ENCODE results near the gene HAUS5.

HAUS5 gene

DNA sequence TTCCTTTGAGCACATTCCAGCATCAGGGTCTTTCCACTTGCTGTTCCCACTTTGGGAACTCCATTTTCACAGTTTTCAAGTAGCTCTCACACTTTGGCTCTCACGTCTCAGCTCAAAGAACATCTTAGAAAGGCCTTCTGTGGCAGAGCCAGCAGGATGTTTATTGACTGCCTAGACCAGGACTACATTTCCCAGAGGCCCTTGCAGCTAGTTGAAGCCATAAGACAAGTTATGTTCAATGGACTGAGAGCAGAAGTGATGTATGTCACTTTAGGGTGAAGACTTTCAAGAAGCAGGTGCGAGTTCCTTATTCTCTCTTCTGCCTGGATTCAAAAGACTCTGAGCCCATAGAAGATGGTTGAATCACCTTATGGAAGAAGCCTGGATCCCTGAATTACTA, 4.3 kb upstream of the HAUS5 start:
- DNase-seq: no peak

DNA sequence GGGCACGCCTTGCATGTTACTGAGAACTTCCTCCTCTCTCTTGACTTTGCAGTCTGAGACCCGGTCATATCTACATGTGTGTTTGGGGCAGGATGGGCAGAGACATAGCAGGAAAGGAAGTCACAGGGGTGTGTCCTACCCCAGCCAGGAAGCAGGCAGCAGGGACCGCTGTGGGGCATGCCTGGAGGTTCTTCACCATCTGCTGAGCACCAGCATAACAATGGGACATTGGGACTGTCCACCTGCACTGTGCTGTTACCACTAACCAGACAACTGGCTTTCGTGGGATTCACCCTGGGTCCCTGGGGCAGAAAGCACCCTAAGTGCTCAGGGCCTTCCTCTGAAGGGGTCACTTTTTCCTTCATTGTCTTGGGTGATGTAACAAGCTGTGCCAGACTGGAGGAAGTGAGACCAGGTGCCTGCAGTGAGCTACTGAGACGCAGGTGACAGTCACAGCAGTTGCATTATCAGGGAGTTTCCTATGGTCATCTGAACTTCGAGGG, 2.6 kb upstream of the HAUS5 start:
- DNase-seq: no peak

DNA sequence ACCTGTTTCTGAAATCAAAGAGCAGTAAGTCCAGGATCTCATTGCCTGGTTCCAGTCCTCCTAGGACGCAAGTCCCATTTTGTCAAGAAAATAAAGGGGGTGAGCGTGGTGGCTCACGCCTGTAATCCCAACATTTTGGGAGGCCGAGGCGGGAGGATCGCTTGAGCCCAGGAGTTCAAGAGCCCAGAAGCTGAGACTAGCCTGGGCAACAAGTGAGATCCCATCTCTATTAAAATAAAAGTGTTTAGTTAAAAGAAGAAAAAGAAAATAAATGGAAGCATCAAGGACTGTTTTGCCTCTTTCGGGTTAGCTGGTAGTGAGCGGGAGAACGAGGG, 344 bp upstream of the HAUS5 start:
- no peak for DNase-seq

DNA sequence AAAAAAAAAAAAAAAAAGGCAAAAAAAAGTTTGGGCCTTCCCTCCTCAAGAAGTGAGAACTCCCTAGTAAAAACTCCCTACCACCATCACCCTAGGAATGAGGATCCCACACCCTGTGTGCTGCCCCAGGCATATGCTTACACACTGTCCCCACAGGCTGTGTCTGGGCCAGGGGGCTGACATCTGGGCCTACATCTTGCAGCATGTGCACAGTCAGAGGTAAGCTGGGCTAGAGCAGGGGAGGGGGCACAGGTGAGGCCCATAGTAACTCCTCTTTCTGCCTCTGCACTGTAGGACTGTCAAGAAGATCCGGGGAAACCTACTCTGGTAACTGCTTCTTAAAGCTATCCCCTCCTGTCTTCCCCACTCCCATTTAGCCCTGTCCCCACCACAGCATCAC, 1.0 kb downstream of the HAUS5 start:
- DNase-seq: no peak

DNA sequence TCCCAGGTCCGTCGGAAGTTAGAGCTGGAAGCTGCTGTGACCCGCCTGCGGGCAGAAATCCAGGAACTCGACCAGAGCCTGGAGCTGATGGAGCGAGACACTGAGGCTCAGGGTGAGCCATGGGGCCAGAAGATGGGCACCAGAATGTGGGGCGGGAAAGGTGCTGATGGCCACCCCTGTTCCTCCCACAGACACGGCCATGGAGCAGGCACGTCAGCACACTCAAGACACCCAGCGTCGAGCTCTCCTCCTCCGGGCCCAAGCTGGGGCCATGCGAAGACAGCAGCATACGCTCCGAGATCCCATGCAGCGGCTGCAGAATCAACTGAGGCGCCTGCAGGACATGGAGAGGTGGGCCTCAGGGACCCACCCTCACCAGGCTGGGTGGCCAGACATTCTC, 2.5 kb downstream of the HAUS5 start:
- no peak for DNase-seq

DNA sequence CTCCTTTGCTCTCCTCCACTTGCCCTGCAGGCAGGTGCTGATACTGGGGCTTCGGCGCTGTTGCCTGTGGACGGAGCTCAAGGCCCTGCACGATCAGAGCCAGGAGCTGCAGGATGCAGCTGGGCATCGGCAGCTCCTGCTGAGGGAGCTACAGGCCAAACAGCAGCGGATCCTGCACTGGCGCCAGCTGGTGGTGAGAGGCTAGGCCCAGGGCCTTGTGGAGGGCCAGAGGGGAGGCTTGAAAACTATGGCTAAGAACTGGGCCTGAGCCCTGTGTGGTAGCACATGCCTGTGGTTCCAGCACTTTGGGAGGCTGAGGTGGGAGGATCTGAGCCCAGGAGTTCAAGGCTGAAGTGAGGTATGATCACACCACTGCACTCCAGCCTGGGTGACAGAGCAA, 6.3 kb downstream of the HAUS5 start:
- no peak for DNase-seq

DNA sequence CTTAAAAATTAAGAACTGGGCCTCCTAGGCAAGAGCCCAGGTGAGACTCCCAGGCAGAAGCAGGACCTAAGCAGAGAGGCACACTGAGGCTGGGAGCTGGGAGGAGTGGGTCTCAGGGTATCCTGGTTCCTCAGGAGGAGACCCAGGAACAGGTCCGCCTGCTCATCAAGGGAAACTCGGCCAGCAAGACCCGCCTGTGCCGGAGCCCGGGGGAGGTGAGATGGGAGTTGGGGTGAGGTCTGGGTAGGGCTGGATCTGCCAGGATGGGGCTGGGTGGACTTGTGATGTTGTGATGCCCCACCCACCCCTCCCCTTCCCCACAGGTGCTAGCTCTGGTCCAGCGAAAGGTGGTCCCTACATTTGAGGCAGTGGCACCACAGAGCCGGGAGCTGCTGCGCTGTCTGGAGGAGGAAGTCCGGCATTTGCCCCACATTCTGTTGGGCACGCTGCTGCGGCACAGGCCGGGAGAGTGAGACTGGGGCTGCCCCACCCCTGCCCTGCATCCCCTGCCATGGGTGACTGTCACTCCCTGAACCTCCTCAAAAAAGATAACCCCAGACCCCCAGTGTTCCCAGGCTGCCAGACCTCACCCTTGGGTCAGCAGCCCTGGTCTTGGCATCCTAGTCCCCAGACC, 6.9 kb downstream of the HAUS5 start:
- no peak for DNase-seq

DNA sequence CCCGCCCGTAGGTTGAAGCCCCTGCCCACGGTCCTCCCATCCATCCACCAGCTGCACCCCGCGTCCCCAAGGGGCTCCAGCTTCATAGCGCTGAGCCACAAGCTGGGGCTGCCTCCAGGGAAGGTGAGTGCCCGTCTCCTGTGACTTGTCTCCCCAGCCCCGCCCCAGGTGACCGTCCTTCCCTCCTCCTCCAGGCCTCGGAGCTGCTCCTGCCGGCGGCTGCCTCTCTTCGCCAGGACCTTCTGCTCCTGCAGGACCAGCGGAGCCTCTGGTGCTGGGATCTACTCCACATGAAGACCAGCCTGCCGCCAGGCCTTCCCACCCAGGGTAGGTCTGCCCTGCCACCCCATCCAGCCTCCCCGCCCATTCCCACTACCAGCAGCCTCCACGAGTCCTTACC, 7.5 kb downstream of the HAUS5 start:
- DNase-seq: no peak

DNA sequence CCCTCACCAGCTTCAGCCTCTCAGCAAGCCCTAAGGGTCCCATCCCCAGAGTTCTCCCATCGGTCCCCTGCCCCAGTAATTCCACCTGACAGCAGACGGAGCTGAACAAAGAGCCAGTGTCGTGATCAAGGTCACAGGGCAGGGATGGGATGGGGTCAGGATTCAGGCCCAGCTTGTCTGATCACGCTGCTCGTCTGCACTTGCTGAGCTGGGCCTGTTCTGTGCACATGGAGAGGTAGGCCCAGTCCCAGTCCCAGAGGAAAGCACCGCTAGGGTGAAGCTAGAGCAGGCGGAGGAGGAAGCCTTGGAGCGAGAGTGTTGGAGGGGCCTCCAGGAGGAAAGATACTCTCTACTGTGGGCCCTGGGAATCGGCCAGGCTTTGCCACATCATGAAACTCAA, 9.2 kb downstream of the HAUS5 start:
- no peak for DNase-seq

DNA sequence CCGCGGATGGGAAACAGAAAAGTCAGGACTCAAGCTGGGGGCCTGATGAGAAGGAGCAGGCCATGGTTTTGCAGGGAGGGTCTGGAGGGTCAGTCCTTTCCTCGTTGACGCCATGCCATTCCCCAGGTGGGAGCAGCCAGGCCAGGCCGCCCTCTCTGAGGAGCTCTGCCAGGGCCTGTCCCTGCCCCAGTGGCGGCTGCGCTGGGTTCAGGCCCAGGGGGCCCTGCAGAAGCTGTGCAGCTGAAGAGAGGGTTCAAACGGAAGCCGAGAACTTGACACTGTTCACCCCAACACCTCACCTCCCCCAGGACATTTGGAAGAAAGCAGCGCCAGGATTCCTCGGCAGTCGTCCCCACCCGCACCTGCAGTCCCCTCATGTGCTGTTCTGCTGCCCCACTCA, 10.2 kb downstream of the HAUS5 start:
- no peak for DNase-seq

DNA sequence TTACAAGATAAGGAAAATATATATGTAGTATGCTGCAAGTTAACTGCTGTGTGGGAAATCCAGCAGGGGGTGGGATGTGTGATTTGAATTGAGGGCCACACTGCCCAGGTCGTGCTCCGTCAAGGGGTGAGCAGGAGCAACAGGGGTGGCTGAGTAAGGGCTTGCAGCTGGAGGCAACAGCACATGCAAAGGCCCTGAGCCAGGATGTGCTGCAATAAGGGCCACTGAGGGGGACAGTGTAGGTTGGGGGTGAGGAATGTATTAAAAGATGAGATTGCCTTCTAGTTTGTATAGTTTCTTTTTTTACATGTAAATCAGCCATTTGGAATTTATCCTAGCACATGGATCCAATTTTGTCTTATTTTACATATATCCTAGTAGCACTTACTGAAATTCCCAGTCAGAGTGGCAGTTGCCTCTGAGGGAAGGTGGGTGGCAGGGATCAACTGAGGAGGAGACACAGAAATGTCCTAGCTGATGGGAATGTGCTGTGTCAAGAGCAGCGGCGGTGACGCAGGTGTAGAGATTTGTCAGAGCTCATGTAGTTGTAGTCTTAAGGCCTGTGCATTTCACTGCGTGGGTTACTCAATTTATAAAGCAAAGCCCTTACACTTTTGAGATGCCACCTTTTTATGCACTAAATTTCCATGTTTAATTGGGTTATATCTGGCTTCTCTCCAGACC, 10.9 kb downstream of the HAUS5 start:
- no peak for DNase-seq

DNA sequence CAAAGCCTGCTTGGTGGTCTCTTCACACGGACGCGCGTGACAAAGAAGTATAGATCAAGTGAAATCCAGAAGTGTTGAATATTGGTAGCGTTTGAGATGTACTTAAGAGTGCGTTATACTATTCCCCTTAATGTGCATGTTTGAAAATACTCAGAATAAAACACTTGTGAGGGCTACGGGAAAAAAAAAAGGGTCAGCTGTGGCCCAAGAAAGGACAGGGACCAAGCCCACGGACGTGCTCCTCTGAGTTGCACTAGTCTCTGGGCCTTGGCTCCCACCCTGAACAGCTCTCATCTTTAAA, 15.7 kb downstream of the HAUS5 start:
- no peak for DNase-seq

DNA sequence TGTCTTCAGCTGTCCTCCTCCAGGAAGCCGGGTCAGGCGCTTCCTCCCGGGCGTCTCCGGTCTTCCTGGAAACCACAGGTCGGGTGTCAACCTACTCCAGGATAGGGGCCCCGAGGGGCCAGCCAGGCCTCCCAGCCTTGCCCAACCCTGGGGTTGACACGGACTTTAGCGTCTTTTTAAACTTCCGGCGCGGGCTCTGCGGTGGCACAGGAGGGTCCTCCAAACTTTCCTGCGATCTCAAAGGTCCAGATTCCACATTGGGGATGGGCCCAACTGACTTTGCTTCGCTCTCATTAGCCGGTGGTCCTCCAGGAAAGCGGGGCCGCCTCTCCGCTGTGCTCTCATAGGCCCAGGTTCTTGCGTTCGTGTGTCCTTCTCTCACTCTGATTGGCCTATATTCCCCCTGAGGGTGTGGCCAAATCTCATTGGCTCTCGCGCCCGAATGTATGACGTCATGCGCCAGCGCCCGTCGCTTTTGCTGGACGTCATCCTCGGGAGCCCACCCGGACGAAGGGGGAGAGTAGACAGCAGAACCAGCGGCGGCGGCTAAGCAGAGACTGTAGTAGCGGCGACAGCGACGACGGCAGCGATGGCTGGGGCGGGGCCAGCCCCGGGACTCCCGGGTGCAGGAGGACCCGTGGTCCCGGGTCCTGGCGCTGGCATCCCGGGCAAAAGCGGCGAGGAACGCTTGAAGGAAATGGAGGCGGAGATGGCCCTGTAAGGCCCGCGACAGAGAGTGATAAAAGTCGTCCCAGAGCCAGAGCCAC, 16.2 kb downstream of the HAUS5 start, which contains the start of gene RBM42:
Gene RBM42 (plus strand): TSS at position 472 of the 767 bp plus-strand sequence. CDS start 118 bp downstream, at position 590.
- DNase-seq: peak; percentile 84

DNA sequence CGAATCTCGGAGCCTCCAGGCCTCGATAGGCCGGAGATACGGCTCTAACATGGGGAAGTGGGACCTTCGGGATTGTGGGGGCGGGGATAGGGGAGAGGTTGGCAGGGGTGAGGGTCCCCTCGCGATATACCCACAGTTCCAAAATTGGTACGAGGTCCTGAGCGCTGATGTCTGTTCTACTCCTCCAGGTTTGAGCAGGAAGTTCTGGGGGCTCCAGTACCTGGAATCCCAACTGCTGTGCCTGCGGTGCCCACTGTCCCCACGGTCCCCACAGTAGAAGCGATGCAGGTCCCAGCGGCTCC, 16.7 kb downstream of the HAUS5 start:
- DNase-seq: no peak

DNA sequence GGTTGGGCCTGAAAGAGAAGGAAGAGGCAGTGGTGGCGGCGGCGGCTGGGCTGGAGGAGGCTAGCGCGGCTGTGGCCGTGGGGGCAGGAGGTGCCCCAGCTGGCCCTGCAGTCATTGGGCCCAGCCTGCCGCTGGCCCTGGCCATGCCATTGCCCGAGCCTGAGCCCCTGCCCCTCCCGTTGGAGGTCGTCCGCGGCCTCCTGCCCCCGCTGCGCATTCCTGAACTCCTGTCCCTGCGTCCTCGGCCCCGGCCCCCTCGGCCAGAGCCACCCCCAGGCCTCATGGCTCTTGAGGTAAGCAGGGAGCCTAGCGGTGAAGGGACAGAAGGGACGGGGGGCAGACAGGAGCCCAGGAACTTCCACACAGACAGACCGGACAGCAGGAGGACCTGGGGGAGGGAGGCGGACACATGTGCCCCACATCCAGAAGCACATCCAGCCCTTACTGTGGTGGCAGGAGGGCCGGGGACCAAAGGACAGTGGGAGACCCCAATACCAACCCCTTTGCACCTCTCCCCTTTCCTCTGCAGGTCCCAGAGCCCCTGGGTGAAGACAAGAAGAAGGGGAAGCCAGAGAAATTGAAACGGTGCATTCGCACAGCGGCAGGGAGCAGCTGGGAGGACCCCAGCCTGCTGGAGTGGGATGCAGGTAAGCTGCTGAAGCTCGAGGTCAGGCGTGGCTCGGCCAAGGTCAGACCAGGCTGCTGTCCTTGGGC, 21.3 kb downstream of the HAUS5 start:
- no peak for DNase-seq

DNA sequence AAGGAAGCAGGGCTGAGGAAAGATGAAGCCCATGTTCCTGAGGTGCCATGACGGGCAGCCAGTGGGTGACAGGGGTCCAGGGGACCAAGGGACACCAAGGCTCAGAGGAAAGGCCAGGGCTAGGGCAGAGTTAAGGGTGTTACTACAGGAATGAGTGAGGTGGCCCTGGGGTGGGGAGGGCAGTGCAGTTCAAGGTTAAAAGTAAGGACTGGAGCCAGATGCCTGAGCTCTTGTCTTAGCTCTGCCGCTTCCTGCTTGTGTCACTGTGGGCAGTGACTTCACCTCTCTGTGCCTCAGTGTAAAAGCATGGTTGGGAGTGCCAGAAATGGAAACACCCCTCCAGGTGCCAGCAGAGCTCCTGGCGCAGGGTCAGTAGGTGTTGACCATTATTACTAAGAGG, 24.1 kb downstream of the HAUS5 start:
- DNase-seq: no peak

DNA sequence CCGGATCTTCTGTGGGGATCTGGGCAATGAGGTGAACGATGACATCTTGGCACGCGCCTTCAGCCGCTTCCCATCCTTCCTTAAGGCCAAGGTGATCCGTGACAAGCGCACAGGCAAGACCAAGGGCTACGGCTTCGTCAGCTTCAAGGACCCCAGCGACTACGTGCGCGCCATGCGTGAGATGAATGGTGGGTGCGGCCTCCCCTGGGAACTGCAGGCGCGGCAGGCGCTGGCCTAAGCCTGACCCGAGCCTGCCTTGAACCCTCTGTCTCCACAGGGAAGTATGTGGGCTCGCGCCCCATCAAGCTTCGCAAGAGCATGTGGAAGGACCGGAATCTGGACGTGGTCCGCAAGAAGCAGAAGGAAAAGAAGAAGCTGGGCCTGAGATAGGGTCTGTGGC, 24.6 kb downstream of the HAUS5 start:
- no peak for DNase-seq

DNA sequence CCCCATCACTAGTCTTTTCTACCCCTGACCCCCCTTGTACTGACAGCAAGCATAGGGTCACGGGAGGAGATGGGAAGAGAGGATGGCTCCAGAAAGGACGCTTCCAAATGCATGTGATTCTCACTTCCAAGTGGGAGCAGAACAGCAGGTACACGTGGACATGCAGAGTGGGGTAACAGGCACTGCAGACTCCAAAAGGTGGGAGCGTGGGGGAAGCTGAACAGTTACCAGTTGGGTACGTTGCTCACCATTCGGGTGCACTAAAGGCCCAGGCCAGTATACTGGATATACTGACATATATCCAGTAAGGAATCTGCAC, 26.7 kb downstream of the HAUS5 start:
- no peak for DNase-seq

DNA sequence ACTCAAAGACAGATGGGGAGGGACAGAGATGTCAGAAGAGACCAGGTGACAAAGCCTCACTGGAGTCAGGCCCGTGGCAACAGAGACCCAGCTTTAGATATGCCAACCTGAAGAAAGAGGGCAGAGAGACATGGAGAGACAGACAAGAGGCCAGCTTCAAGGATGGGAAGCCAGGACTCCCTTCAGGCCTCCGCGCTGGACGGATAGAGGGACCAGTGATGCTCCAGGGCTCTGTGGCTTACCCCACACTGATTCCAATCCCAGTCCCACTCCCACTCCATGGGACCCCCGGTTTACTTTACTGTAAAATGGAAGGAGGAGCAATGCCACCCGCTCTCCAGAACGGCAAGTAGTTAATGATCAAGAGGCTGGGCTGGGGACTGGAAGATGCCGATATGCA, 27.3 kb downstream of the HAUS5 start:
- no peak for DNase-seq

DNA sequence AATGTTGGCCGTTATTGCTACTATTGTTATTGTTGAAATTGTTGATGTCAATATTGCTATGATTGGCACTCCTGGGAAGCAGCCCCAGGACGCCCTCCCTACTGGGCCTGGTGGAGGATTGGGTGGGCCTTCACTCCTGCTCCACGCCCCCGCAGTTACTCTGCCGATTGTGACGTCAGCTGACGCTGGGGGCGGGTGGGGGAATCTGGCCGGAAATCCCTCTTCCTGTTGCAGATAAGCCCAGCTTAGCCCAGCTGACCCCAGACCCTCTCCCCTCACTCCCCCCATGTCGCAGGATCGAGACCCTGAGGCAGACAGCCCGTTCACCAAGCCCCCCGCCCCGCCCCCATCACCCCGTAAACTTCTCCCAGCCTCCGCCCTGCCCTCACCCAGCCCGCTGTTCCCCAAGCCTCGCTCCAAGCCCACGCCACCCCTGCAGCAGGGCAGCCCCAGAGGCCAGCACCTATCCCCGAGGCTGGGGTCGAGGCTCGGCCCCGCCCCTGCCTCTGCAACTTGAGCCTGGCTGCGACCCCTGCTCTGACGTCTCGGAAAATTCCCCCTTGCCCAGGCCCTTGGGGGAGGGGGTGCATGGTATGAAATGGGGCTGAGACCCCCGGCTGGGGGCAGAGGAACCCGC, 29.1 kb downstream of the HAUS5 start, which contains the start of gene ETV2:
Gene ETV2 (plus strand): TSS at position 231 of the 637 bp plus-strand sequence. CDS start 716 bp downstream, outside the sequence.
- no peak for DNase-seq

DNA sequence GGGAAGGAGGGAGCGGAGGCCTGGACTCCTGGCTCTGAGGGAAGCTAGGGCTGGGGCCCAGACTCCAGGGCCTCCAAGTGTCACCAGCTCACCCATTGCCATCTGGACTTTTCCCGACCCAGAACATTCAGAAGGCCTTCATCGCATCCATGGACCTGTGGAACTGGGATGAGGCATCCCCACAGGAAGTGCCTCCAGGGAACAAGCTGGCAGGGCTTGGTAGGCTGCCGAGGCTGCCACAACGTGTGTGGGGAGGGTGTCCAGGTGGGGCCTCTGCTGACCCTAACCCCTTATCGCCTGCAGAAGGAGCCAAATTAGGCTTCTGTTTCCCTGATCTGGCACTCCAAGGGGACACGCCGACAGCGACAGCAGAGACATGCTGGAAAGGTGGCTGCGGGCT, 29.8 kb downstream of the HAUS5 start:
- no peak for DNase-seq

DNA sequence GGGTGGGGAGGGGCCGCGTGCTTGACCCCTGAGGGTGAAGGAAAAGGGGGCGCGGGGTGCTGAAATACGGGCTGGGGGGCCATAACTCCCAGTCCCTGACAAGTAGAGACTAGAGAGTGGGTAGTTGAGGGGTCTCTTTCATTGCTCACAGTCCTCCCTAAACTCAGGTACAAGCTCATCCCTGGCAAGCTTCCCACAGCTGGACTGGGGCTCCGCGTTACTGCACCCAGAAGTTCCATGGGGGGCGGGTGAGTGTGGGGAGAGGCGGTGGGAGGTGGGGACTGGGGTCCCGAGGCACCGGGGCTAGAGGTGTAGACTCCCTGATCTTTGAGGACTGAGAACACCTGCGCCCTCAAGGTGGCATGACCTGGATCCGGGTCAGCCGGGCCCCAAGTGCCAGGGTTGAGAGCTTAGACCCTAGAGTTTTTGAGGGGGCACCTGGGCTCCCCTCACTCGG, 30.3 kb downstream of the HAUS5 start:
- no peak for DNase-seq
